ENCODE measurements around the gene CTNNBIP1.

GRCh38 chr1:9882296-9882944 lies 27.6 kb downstream of the CTNNBIP1 start:
- TF ChIP-seq POLR2A (IDR thresholded peaks at IDR 0.05): no peak
- TF ChIP-seq CTCF (IDR thresholded peaks at IDR 0.05): no peak
